IMR-90 (cell line): Measurements from ENCODE around the gene IL13.

Source experiments
- CHD1 ChIP-seq: IDR thresholded peaks from 2 replicates; pipeline ENCODE4 v1.6.1; 2012; ENCODE audit warnings: low read depth, low read length, improper control_type of control experiment
- CTCF ChIP-seq: conservative IDR thresholded peaks from 2 replicates; pipeline ENCODE4 v1.5.1; 2012; ENCODE audit warnings: mild to moderate bottlenecking, low read depth, low read length, improper control_type of control experiment
- FOS ChIP-seq: fragments of 150-350 bp; IDR thresholded peaks from 2 replicates; pipeline ENCODE4 v1.6.1; 2016; ENCODE audit warnings: low read depth, low read length
- MAFK ChIP-seq: IDR thresholded peaks from 2 replicates; pipeline ENCODE4 v1.6.1; 2012; ENCODE audit warnings: low read depth, low read length, improper control_type of control experiment
- MXI1 ChIP-seq: IDR thresholded peaks from 2 replicates; pipeline ENCODE4 v1.6.1; 2012; ENCODE audit warnings: low read depth, mild to moderate bottlenecking, low read length, moderate library complexity, borderline replicate concordance
- POLR2A ChIP-seq: IDR thresholded peaks from 2 replicates; pipeline ENCODE4 v1.6.1; 2012; ENCODE audit warnings: mild to moderate bottlenecking, low read depth, low read length
- RAD21 ChIP-seq: IDR thresholded peaks from 2 replicates; pipeline ENCODE4 v1.6.1; 2012; ENCODE audit warnings: low read length, improper control_type of control experiment
- RCOR1 ChIP-seq: IDR thresholded peaks from 2 replicates; pipeline ENCODE4 v1.6.1; 2012; ENCODE audit warnings: mild to moderate bottlenecking, low read length, improper control_type of control experiment; ENCODE audit not compliant: insufficient replicate concordance
- USF2 ChIP-seq: fragments of 150-350 bp; IDR thresholded peaks from 2 replicates; pipeline ENCODE4 v1.6.1; 2017; ENCODE audit warnings: mild to moderate bottlenecking, antibody characterized with exemption, low read length, low read depth

GRCh38 chr5:132679717-132680380, 21.9 kb downstream of the IL13 start:
- TF ChIP-seq CTCF = no peak
- no peak for TF ChIP-seq POLR2A
- TF ChIP-seq FOS = no peak
- no peak for TF ChIP-seq MXI1
- TF ChIP-seq USF2 = no peak
- TF ChIP-seq RAD21 = no peak
- no peak for TF ChIP-seq MAFK
- TF ChIP-seq CHD1 = no peak
- no peak for TF ChIP-seq RCOR1
